Esophagus muscularis mucosa (tissue), 4 donors: Measurements from ENCODE around the gene PLEKHG4B.

ENCODE experiments used
- EP300 ChIP-seq: sonication (generic); formaldehyde crosslinking; IDR thresholded peaks from one replicate; pipeline ENCODE4 v1.6.1; 2017; ENCODE audit warnings: antibody characterized with exemption
- POLR2A ChIP-seq: fragments of 450-650 bp; IDR thresholded peaks from one replicate; pipeline ENCODE4 v1.6.1; 2017; ENCODE audit warnings: antibody characterized with exemption, moderate library complexity, mild to moderate bottlenecking, low read depth
- TF ChIP-seq, protein P1 (sequence below), 3 experiments: fragments of 200-600 bp in 2 of 3; fragments of 450-650 bp in 1 of 3; sonication (generic) in 2 of 3; IDR thresholded peaks; one replicate each; pipeline ENCODE4 v1.5.1; 2017 to 2019; ENCODE audit warnings: antibody characterized with exemption in 3 of 3, mild to moderate bottlenecking in 2 of 3, moderate library complexity in 1 of 3

DNA sequence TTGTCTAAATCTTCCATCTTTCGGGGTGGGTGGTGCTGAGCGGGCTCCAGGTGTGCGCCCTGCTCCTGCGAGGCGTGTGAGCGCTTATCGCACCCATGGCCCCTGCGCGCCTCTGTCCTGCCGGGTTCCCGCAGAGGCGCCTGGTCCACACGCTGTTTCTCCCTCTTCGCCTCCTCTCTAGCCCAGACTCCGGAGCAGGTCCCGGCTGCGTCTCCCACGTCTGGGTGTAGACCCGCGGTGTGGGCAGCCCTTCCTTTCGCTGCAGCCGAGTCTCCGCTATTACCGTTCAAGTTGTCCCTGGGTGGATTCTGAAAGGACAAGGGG, 40.5 kb upstream of the PLEKHG4B start:
- TF ChIP-seq, protein P1, sequence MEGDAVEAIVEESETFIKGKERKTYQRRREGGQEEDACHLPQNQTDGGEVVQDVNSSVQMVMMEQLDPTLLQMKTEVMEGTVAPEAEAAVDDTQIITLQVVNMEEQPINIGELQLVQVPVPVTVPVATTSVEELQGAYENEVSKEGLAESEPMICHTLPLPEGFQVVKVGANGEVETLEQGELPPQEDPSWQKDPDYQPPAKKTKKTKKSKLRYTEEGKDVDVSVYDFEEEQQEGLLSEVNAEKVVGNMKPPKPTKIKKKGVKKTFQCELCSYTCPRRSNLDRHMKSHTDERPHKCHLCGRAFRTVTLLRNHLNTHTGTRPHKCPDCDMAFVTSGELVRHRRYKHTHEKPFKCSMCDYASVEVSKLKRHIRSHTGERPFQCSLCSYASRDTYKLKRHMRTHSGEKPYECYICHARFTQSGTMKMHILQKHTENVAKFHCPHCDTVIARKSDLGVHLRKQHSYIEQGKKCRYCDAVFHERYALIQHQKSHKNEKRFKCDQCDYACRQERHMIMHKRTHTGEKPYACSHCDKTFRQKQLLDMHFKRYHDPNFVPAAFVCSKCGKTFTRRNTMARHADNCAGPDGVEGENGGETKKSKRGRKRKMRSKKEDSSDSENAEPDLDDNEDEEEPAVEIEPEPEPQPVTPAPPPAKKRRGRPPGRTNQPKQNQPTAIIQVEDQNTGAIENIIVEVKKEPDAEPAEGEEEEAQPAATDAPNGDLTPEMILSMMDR (IDR thresholded peaks at IDR 0.05): no peak
- TF ChIP-seq POLR2A: no peak
- no peak for TF ChIP-seq EP300
